Natural killer cell treated with Interleukin-12 subunit alpha and Interleukin-12 subunit beta and Interleukin-15 and Interleukin-18, amount 100 ng/mL, for 72 hours (primary cell): ENCODE measurements around the gene CLSTN2. TPM values are rescaled to one million over a fixed set of nuclear protein-coding genes. Genes with fewer than 3 reads are reported as not detected.
A peak's percentile ranks its signal among the peaks of the same experiment; 100 is the strongest.

Experiments used
- ATAC-seq, 2 donors: fragments of 150-1000 bp; cut with Tn5 transposase in 1 of 2; sonication (Bioruptor Pico), chemical (Tn5 transposase) in 1 of 2; 2 replicates each; pipeline ENCODE4 v1.10.0; 2021
- DNase-seq: peaks from one replicate; pipeline ENCODE4 v3.0.0; 2022; ENCODE audit warnings: low spot score
- H3K27ac Mint-ChIP-seq, 2 donors: 1 replicate in 1 of 2; 2 replicates in 1 of 2; pipeline ENCODE4 v1.8.0; 2022; ENCODE audit warnings: mixed read lengths in 2 of 2, mild to moderate bottlenecking in 1 of 2, moderate library complexity in 1 of 2
- H3K27me3 Mint-ChIP-seq, 2 donors: 1 replicate in 1 of 2; 2 replicates in 1 of 2; pipeline ENCODE4 v1.8.0; 2022; ENCODE audit warnings: mixed read lengths in 2 of 2
- H3K36me3 Mint-ChIP-seq: one replicate; pipeline ENCODE4 v1.8.0; 2022; ENCODE audit warnings: mixed read lengths
- H3K4me1 Mint-ChIP-seq, 2 donors: 1 replicate in 1 of 2; 2 replicates in 1 of 2; pipeline ENCODE4 v1.8.0; 2022; ENCODE audit warnings: low read depth in 2 of 2, mixed read lengths in 2 of 2, mild to moderate bottlenecking in 1 of 2
- H3K4me3 Mint-ChIP-seq: one replicate; pipeline ENCODE4 v1.8.0; 2022; ENCODE audit warnings: mixed read lengths
- H3K9me3 Mint-ChIP-seq: 2 replicates; pipeline ENCODE4 v1.8.0; 2022; ENCODE audit warnings: mixed read lengths
- total RNA-seq, 2 donors: library from RNA; stranded (reverse); gene quantifications; one replicate each; pipeline ENCODE4 v1.2.3, GENCODE V29; 2022

Gene CLSTN2
- total RNA-seq, 2 donors from 2014 or later: not detected

DNA sequence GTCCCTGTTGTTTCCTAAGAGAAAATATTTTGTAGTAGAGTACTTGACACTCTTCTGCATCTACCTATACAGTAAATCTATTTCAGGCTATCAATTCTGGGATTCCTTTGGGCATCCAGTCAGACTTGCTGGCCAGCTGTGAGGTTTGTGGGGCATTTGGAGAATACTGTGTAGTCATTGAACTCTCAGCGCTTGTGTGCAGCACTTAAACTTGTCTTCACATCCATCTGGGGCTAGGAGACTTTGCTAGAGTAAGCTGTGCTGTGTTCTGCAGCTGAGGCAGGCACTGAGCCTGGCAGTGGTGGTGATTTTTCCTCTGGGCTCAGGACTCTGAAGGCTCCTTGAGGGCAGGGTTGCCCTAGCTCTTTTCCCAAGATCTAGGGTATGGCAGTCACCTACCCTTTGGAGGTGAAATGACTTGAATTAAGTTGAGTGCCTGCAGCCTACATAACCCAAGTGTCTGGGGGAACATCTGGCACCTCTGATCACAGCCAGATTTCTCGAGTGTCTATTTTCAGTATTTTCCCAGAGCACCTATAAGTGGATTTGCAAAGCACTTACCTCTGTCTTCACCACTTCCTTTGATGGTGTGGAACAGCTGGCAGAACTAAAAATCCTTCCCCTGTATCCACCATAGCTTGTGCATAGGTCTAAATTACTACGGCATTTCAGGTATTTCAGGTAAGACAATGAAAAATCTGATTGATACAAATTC lies 19.3 kb downstream of the CLSTN2 start:
- ATAC-seq (no peak), DNase-seq (no peak)
- Mint-ChIP-seq H3K9me3 (no peaks in the 10 kb centered on the region), H3K27me3 (peaks cover 6 to 9% of the 10 kb centered on the region in 2 donors), H3K27ac (no peak overlapping the region), H3K36me3 (no peaks in the 10 kb centered on the region), H3K4me1 (no peaks in the 10 kb centered on the region), H3K4me3 (no peak overlapping the region)

GRCh38 chr3:139957844-139958243 lies 22.9 kb downstream of the CLSTN2 start:
- no peaks in the 10 kb centered on the region for H3K36me3 Mint-ChIP-seq
- H3K4me3 Mint-ChIP-seq: no peak overlapping the region
- H3K27me3 Mint-ChIP-seq: peaks cover 2 to 17% of the 10 kb centered on the region in 2 donors
- H3K4me1 Mint-ChIP-seq: no peaks in the 10 kb centered on the region
- no peaks in the 10 kb centered on the region for H3K9me3 Mint-ChIP-seq
- DNase-seq (no peak), ATAC-seq (no peak)
- no peak overlapping the region for H3K27ac Mint-ChIP-seq

DNA sequence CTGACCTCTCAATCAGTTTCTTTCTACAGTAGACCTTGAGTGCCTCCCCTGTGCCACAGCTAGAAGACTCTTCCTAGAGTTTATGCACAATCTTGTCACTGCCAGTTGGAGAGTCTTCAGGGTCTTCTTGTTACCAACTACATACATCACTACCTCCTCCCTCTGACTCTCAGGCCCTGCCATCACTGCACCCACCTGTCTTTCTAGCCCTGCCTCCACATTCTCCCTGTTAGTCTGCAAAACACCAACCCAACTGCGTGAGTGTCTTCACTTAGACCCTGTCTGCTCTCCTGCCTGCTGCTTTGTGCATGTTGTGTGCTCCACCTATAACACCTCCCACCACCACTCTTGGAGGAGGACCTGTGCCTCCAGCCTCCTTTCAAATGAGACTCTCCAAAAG lies 34.4 kb downstream of the CLSTN2 start:
- no peaks in the 10 kb centered on the region for H3K9me3 Mint-ChIP-seq
- H3K27me3 Mint-ChIP-seq: peaks cover 0 to 8% of the 10 kb centered on the region in 2 donors
- H3K4me3 Mint-ChIP-seq: no peak overlapping the region
- no peaks in the 10 kb centered on the region for H3K4me1 Mint-ChIP-seq
- ATAC-seq (no peak), DNase-seq (no peak)
- no peak overlapping the region for H3K27ac Mint-ChIP-seq
- no peaks in the 10 kb centered on the region for H3K36me3 Mint-ChIP-seq

DNA sequence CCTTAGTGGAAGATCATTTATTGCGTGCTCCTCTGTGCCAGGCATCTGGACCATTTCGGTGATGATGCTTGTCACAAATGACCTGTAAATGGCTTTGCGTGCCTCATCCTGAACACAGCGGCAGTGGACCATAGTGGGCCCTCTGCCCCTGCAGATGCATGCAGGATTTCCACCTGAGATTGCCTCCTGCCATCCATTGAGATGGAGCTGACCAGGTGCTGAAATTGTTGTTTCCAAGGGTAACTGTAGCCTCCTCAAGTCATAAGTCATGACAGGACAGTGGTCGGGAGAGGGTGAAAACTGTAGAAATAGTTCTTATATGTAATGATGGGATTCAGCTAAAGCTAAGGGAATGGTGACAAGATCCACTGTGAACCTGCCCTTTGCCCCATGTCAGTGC lies 35.5 kb downstream of the CLSTN2 start:
- no peaks in the 10 kb centered on the region for H3K9me3 Mint-ChIP-seq
- ATAC-seq: no peak
- H3K27me3 Mint-ChIP-seq: peaks cover 0 to 8% of the 10 kb centered on the region in 2 donors
- H3K36me3 Mint-ChIP-seq: no peaks in the 10 kb centered on the region
- no peak overlapping the region for H3K4me3 Mint-ChIP-seq
- no peaks in the 10 kb centered on the region for H3K4me1 Mint-ChIP-seq
- H3K27ac Mint-ChIP-seq: no peak overlapping the region
- DNase-seq: no peak

- DNase-seq: no peak
- Mint-ChIP-seq H3K27ac (no peak overlapping the region), H3K4me1 (no peaks in the 10 kb centered on the region), H3K4me3 (no peak overlapping the region), H3K36me3 (no peaks in the 10 kb centered on the region), H3K9me3 (no peaks in the 10 kb centered on the region), H3K27me3 (no peaks in the 10 kb centered on the region)
- ATAC-seq: peak in 1 of 2 donors; percentile 35
These were observed 39.9 kb downstream of the CLSTN2 start for GRCh38 chr3:139974809-139975425.

- DNase-seq (no peak), ATAC-seq (no peak)
- Mint-ChIP-seq H3K4me1 (no peaks in the 10 kb centered on the region), H3K27ac (no peak overlapping the region), H3K9me3 (peaks cover 4% of the 10 kb centered on the region), H3K27me3 (peaks cover 5 to 8% of the 10 kb centered on the region in 2 donors), H3K4me3 (no peak overlapping the region), H3K36me3 (no peaks in the 10 kb centered on the region)
These were observed 40.8 kb downstream of the CLSTN2 start for GRCh38 chr3:139975594-139976365.

DNA sequence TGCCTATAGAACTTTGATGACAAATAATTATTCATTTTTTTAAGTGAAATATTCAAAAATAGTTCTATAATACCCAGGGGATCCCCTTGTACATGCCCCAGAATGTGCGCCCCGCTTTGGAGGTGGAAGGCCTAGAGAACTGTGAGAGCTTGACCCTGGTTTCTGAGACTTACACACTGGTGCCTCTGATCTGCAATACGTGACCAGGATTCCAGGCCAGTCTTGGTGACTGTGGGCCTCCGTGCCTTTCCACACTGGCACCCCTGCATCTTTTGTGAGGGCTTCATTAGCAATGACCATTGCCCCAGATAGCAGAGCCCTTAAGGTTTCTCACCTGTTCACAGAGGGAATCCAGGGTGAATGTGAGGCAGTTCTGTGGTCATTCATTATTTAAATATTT lies 44.0 kb downstream of the CLSTN2 start:
- H3K27me3 Mint-ChIP-seq: peaks cover 5 to 8% of the 10 kb centered on the region in 2 donors
- H3K27ac Mint-ChIP-seq: no peak overlapping the region
- DNase-seq: no peak
- H3K36me3 Mint-ChIP-seq: no peaks in the 10 kb centered on the region
- no peak overlapping the region for H3K4me3 Mint-ChIP-seq
- H3K4me1 Mint-ChIP-seq: no peaks in the 10 kb centered on the region
- peaks cover 4% of the 10 kb centered on the region for H3K9me3 Mint-ChIP-seq
- ATAC-seq: no peak

GRCh38 chr3:139979991-139980390 lies 45.0 kb downstream of the CLSTN2 start:
- H3K4me1 Mint-ChIP-seq: no peaks in the 10 kb centered on the region
- H3K36me3 Mint-ChIP-seq: no peaks in the 10 kb centered on the region
- H3K4me3 Mint-ChIP-seq: no peak overlapping the region
- peaks cover 8 to 17% of the 10 kb centered on the region in 2 donors for H3K27me3 Mint-ChIP-seq
- ATAC-seq: no peak
- peaks cover 4% of the 10 kb centered on the region for H3K9me3 Mint-ChIP-seq
- no peak for DNase-seq
- H3K27ac Mint-ChIP-seq: no peak overlapping the region

- no peaks in the 10 kb centered on the region for H3K36me3 Mint-ChIP-seq
- H3K27me3 Mint-ChIP-seq: peaks cover 8 to 20% of the 10 kb centered on the region in 2 donors
- peaks cover 4% of the 10 kb centered on the region for H3K9me3 Mint-ChIP-seq
- H3K4me1 Mint-ChIP-seq: no peaks in the 10 kb centered on the region
- DNase-seq: no peak
- no peak overlapping the region for H3K4me3 Mint-ChIP-seq
- H3K27ac Mint-ChIP-seq: no peak overlapping the region
- ATAC-seq: no peak
These were observed 47.4 kb downstream of the CLSTN2 start for GRCh38 chr3:139982404-139982803.

DNA sequence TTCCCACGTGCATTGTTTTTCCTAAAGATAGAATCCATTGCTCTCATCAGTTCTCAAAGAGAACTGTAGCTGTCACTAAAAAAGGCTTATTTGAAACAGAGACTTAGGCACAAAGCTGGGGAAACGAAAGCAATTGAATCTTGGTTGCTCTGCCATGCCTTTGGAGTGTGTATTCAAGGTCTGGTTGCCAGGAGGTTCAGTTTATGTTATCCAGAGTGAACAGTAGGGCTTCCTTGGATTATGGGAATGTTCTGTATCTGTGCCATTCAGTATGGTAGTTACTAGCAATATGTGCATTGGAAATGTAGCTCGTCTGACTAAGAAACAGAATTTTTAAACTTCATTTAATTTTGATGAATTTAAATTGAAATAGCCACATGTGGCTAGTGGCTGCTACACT lies 50.6 kb downstream of the CLSTN2 start:
- Mint-ChIP-seq H3K4me1 (no peaks in the 10 kb centered on the region), H3K27me3 (peaks cover 10 to 14% of the 10 kb centered on the region in 2 donors), H3K9me3 (peaks cover 2% of the 10 kb centered on the region), H3K4me3 (no peak overlapping the region), H3K27ac (no peak overlapping the region), H3K36me3 (no peaks in the 10 kb centered on the region)
- ATAC-seq (no peak), DNase-seq (no peak)

DNA sequence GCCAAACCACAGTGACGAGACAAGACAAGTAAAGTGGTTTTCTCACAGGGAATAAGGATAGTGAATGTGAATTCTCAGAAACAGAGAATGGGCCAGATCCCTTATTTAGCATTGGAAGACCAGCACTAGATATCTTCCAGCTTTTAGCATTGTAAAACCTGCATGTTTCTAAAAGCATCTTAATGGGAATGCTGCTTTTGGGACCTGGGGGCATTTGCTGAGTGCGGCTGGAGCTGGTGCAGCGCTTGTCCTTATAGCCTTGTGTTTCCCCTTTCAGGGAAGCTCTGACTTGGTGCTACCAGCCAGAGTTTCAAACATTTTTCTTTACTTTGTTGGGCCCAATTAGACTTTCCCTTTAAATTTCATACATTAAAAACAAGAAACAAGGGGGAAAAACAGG lies 52.9 kb downstream of the CLSTN2 start:
- no peaks in the 10 kb centered on the region for H3K4me1 Mint-ChIP-seq
- DNase-seq (no peak), ATAC-seq (no peak)
- H3K36me3 Mint-ChIP-seq: no peaks in the 10 kb centered on the region
- H3K9me3 Mint-ChIP-seq: peaks cover 2% of the 10 kb centered on the region
- peaks cover 11 to 13% of the 10 kb centered on the region in 2 donors for H3K27me3 Mint-ChIP-seq
- H3K27ac Mint-ChIP-seq: no peak overlapping the region
- no peak overlapping the region for H3K4me3 Mint-ChIP-seq

- ATAC-seq (no peak), DNase-seq (no peak)
- Mint-ChIP-seq H3K4me1 (no peaks in the 10 kb centered on the region), H3K9me3 (peaks cover 2% of the 10 kb centered on the region), H3K27ac (no peak overlapping the region), H3K36me3 (no peaks in the 10 kb centered on the region), H3K4me3 (no peak overlapping the region), H3K27me3 (peaks cover 11 to 13% of the 10 kb centered on the region in 2 donors)
These were observed 53.6 kb downstream of the CLSTN2 start for GRCh38 chr3:139988472-139989156.

- no peaks in the 10 kb centered on the region for H3K4me1 Mint-ChIP-seq
- H3K27ac Mint-ChIP-seq: no peak overlapping the region
- H3K36me3 Mint-ChIP-seq: no peaks in the 10 kb centered on the region
- no peak overlapping the region for H3K4me3 Mint-ChIP-seq
- H3K27me3 Mint-ChIP-seq: peaks cover 0 to 2% of the 10 kb centered on the region in 2 donors
- DNase-seq (no peak), ATAC-seq (no peak)
- H3K9me3 Mint-ChIP-seq: no peaks in the 10 kb centered on the region
These were observed 59.9 kb downstream of the CLSTN2 start for GRCh38 chr3:139994891-139995290.
